KMS-11 (cell line): ENCODE data around the gene LMTK2.

Experiments
- H2AFZ ChIP-seq: fragments of 200-600 bp; sonication (generic); 2 replicates; pipeline ENCODE4 v1.6.1; 2016; ENCODE audit warnings: antibody characterized with exemption, mixed run types, low read depth
- H3K27ac ChIP-seq: fragments of 200-600 bp; sonication (generic); 2 replicates; pipeline ENCODE4 v1.6.1; 2016; ENCODE audit warnings: mild to moderate bottlenecking, mixed run types
- H3K27me3 ChIP-seq: fragments of 200-600 bp; sonication (generic); 2 replicates; pipeline ENCODE4 v1.6.1; 2017; ENCODE audit warnings: mild to moderate bottlenecking, low read depth, mixed run types, moderate library complexity; ENCODE audit not compliant: insufficient read depth
- H3K36me3 ChIP-seq: fragments of 200-600 bp; sonication (generic); 2 replicates; pipeline ENCODE4 v1.6.1; 2017; ENCODE audit warnings: mild to moderate bottlenecking, mixed run types; ENCODE audit not compliant: insufficient read depth
- H3K4me1 ChIP-seq: fragments of 200-600 bp; sonication (generic); 2 replicates; pipeline ENCODE4 v1.6.1; 2016; ENCODE audit warnings: mild to moderate bottlenecking, low read depth, mixed run types; ENCODE audit not compliant: poor library complexity, severe bottlenecking
- H3K4me2 ChIP-seq: fragments of 200-600 bp; sonication (generic); 2 replicates; pipeline ENCODE4 v1.7.0; 2016; ENCODE audit warnings: mild to moderate bottlenecking, mixed run types
- H3K4me3 ChIP-seq: fragments of 200-600 bp; sonication (generic); IDR thresholded peaks from 2 replicates; pipeline ENCODE4 v1.6.1; 2017; ENCODE audit warnings: low read depth, low read length, mixed read lengths; ENCODE audit not compliant: insufficient read depth
- H3K79me2 ChIP-seq: fragments of 200-600 bp; sonication (generic); 2 replicates; pipeline ENCODE4 v1.6.1; 2016; ENCODE audit warnings: low read depth, mixed run types; ENCODE audit not compliant: insufficient read depth
- H3K9ac ChIP-seq: fragments of 200-600 bp; sonication (generic); 2 replicates; pipeline ENCODE4 v1.6.1; 2016; ENCODE audit warnings: mild to moderate bottlenecking, mixed run types
- H4K20me1 ChIP-seq: fragments of 200-600 bp; sonication (generic); 2 replicates; pipeline ENCODE4 v1.6.1; 2016; ENCODE audit warnings: mild to moderate bottlenecking, mixed run types; ENCODE audit not compliant: insufficient read depth
- CTCF ChIP-seq: fragments of 200-600 bp; sonication (generic); conservative IDR thresholded peaks from 2 replicates; pipeline ENCODE4 v1.6.1; 2017; ENCODE audit warnings: low read depth, mild to moderate bottlenecking, antibody characterized with exemption, low read length, moderate library complexity, mixed read lengths

LMTK2 gene

GRCh38 chr7:98091061-98091460 is 15.6 kb upstream of the LMTK2 start:
- H3K9ac ChIP-seq, result no peak overlapping the region
- H2AFZ ChIP-seq, result no peak overlapping the region
- H3K4me3 ChIP-seq, result no peak overlapping the region
- H3K79me2 ChIP-seq, result no peaks in the 10 kb centered on the region
- H3K36me3 ChIP-seq, result 0 out of 2 replicates have a peak, but pooled peaks cover 3% of the 10 kb centered on the region
- TF ChIP-seq CTCF, result no peak
- H3K27ac ChIP-seq, result no peak overlapping the region
- H3K27me3 ChIP-seq, result no peaks in the 10 kb centered on the region
- no peak overlapping the region for H3K4me2 ChIP-seq
- no peaks in the 10 kb centered on the region for H4K20me1 ChIP-seq
- H3K4me1 ChIP-seq, result no peaks in the 10 kb centered on the region

- Histone ChIP-seq H3K4me1 (no peaks in the 10 kb centered on the region), H3K4me3 (no peak overlapping the region), H3K27ac (no peak overlapping the region), H3K27me3 (no peaks in the 10 kb centered on the region), H4K20me1 (no peaks in the 10 kb centered on the region), H2AFZ (no peak overlapping the region), H3K9ac (no peak overlapping the region), H3K36me3 (0 out of 2 replicates have a peak, but pooled peaks cover 3% of the 10 kb centered on the region), H3K4me2 (no peak overlapping the region), H3K79me2 (no peaks in the 10 kb centered on the region)
- TF ChIP-seq CTCF, result no peak
These were observed 15.1 kb upstream of the LMTK2 start for GRCh38 chr7:98091523-98091922.

GRCh38 chr7:98097042-98097645 is 9.5 kb upstream of the LMTK2 start:
- H2AFZ ChIP-seq, result no peak overlapping the region
- H3K79me2 ChIP-seq, result no peaks in the 10 kb centered on the region
- H3K36me3 ChIP-seq, result no peaks in the 10 kb centered on the region
- no peak overlapping the region for H3K4me3 ChIP-seq
- no peak overlapping the region for H3K27ac ChIP-seq
- no peak for TF ChIP-seq CTCF
- no peak overlapping the region for H3K4me2 ChIP-seq
- H3K4me1 ChIP-seq, result no peaks in the 10 kb centered on the region
- no peak overlapping the region for H3K9ac ChIP-seq
- H3K27me3 ChIP-seq, result no peaks in the 10 kb centered on the region
- H4K20me1 ChIP-seq, result no peaks in the 10 kb centered on the region

GRCh38 chr7:98100088-98100487 is 6.6 kb upstream of the LMTK2 start:
- H4K20me1 ChIP-seq, result no peaks in the 10 kb centered on the region
- no peak for TF ChIP-seq CTCF

More at GRCh38 chr7:98100088-98100487, 6.6 kb upstream of the LMTK2 start:
- no peak overlapping the region for H2AFZ ChIP-seq
- H3K4me1 ChIP-seq, result no peaks in the 10 kb centered on the region
- no peak overlapping the region for H3K9ac ChIP-seq
- no peaks in the 10 kb centered on the region for H3K79me2 ChIP-seq
- H3K36me3 ChIP-seq, result no peaks in the 10 kb centered on the region
- no peaks in the 10 kb centered on the region for H3K27me3 ChIP-seq
- no peak overlapping the region for H3K4me2 ChIP-seq
- no peak overlapping the region for H3K27ac ChIP-seq
- H3K4me3 ChIP-seq, result no peak overlapping the region
